ENCODE data around the gene TAF8.

DNA sequence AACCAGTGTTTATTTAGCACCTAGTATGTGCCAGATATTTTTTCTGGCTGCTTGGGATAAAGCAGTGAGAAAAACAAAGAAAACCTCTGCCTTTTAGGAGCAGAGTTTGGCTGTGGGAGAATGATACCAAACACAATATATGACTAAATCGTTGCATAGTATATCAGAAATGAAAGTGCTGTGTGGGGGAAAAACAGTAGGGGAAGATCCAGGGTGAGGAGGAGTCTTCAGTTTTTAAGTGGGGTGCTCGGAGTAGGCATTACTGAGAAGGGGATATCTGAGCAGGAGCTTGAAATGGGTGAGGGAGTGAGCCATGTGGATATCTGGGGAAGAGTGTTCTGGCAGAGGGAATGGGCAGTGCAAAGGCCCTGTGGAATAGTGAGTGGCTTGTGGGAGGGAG lies 23.0 kb downstream of the TAF8 start:
- no peak for TF ChIP-seq CTCF (conservative IDR thresholded peaks at IDR 0.05; ENCODE audit: low read depth, low read length)
- TF ChIP-seq EZH2 (IDR thresholded peaks at IDR 0.05; ENCODE audit: borderline replicate concordance, low read depth, low read length, poor library complexity, severe bottlenecking), result no peak
